ENCODE results near the gene PCED1B.

The PCED1B gene

DNA sequence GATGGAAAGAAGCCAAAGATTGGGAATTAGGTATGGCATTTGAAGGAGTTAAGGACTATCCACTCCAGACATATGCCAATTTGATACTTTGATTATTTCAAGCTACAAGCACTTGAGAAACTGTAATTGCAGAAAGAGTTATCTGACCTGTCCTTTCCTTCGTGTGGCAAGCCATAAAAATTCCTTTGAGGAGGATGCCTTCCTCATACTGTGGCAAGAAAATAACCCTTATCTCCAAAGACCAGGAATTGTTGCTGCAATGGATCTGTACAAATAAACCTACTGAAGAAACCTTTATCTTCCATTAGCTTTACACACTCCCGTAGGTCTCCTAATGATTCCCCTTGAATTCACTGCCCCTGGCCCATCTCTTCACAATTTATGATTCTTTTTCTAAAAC lies 165.4 kb downstream of the PCED1B start:
- Histone ChIP-seq H3K18ac (ENCODE audit: low read length) (no peak overlapping the region), H3K79me2 (ENCODE audit: control insufficient read depth, insufficient read depth, low read length, poor library complexity) (no peaks in the 10 kb centered on the region), H4K8ac (ENCODE audit: low read depth, low read length) (no peak overlapping the region), H4K12ac (ENCODE audit: low read depth, low read length) (no peak overlapping the region), H2AK5ac (ENCODE audit: low read length) (no peak overlapping the region), H3K23ac (ENCODE audit: low read length) (no peak overlapping the region), H3K4ac (ENCODE audit: low read depth, low read length) (no peak overlapping the region), H2AFZ (ENCODE audit: insufficient read depth, low read length, poor library complexity) (no peak overlapping the region), H3K14ac (ENCODE audit: low read length) (no peak overlapping the region), H3K9ac (ENCODE audit: low read length) (no peak overlapping the region), H3K4me2 (ENCODE audit: low read length) (no peak overlapping the region), H3K36me3 (ENCODE audit: control insufficient read depth in 1 of 2, insufficient read depth in 2 of 2, low read length in 2 of 2) (no peaks in the 10 kb centered on the region), H3K27me3 (ENCODE audit: insufficient read depth, low read length) (no peaks in the 10 kb centered on the region), H2BK120ac (ENCODE audit: insufficient read depth, low read length, poor library complexity) (no peak overlapping the region), H4K91ac (ENCODE audit: low read depth, low read length) (no peak overlapping the region), H3K79me1 (ENCODE audit: low read length) (peaks cover 3% of the 10 kb centered on the region), H3K9me3 (ENCODE audit: insufficient read depth, low read depth, low read length) (no peaks in the 10 kb centered on the region), H2BK12ac (ENCODE audit: low read length) (no peak overlapping the region), H3K4me3 (ENCODE audit: low read depth, low read length) (no peak overlapping the region), H3K4me1 (ENCODE audit: control insufficient read depth in 1 of 2, insufficient read depth in 2 of 2, low read length in 2 of 2) (peaks cover 5 to 8% of the 10 kb centered on the region in 2 experiments), H2BK5ac (ENCODE audit: low read depth, low read length, poor library complexity) (no peak overlapping the region), H3K27ac (ENCODE audit: low read depth, low read length) (no peak overlapping the region)
- DNase-seq = peak; percentile 3 to 68
- WGBS (ENCODE audit: extremely low coverage, insufficient coverage, insufficient read length) = no CpG with 5 or more reads among the region's 2 CpGs

DNA sequence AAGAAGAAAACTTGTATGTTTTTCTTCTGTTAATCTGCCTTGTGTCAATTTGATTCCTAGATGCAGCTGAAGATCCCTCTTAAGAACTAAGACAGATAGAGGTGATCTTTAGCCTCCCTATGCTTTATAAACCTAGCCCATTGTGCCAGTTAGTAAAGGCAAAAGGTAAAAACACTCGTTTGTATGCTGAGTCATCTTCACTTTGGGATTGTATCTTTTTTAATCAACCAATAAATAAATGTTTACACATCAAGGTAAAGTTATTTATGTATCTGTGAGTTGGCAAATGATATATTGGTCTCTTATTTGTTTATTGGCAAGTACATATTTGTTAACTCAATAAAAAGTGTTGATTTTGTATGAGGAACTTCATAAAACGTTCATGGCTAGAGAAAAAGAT lies 166.2 kb downstream of the PCED1B start:
- no peak overlapping the region for H3K4me2 ChIP-seq (ENCODE audit: low read length)
- no peak overlapping the region for H4K91ac ChIP-seq (ENCODE audit: low read depth, low read length)
- H3K23ac ChIP-seq (ENCODE audit: low read length) = no peak overlapping the region
- H3K14ac ChIP-seq (ENCODE audit: low read length) = no peak overlapping the region
- H2AK5ac ChIP-seq (ENCODE audit: low read length) = no peak overlapping the region
- H3K18ac ChIP-seq (ENCODE audit: low read length) = no peak overlapping the region
- no peaks in the 10 kb centered on the region for H3K27me3 ChIP-seq (ENCODE audit: insufficient read depth, low read length)
- peaks cover 3% of the 10 kb centered on the region for H3K79me1 ChIP-seq (ENCODE audit: low read length)
- peaks cover 9 to 11% of the 10 kb centered on the region in 2 experiments for H3K4me1 ChIP-seq (ENCODE audit: control insufficient read depth in 1 of 2, insufficient read depth in 2 of 2, low read length in 2 of 2)
- H2BK12ac ChIP-seq (ENCODE audit: low read length) = no peak overlapping the region
- no peak overlapping the region for H2AFZ ChIP-seq (ENCODE audit: insufficient read depth, low read length, poor library complexity)
- no peak overlapping the region for H3K9ac ChIP-seq (ENCODE audit: low read length)
- DNase-seq = no peak
- no peaks in the 10 kb centered on the region for H3K36me3 ChIP-seq (ENCODE audit: control insufficient read depth in 1 of 2, insufficient read depth in 2 of 2, low read length in 2 of 2)
- H3K4me3 ChIP-seq (ENCODE audit: low read depth, low read length) = no peak overlapping the region
- H3K4ac ChIP-seq (ENCODE audit: low read depth, low read length) = no peak overlapping the region
- H4K12ac ChIP-seq (ENCODE audit: low read depth, low read length) = no peak overlapping the region
- no peak overlapping the region for H4K8ac ChIP-seq (ENCODE audit: low read depth, low read length)
- H2BK120ac ChIP-seq (ENCODE audit: insufficient read depth, low read length, poor library complexity) = no peak overlapping the region
- no peaks in the 10 kb centered on the region for H3K79me2 ChIP-seq (ENCODE audit: control insufficient read depth, insufficient read depth, low read length, poor library complexity)
- H3K27ac ChIP-seq (ENCODE audit: low read depth, low read length) = no peak overlapping the region
- H3K9me3 ChIP-seq (ENCODE audit: insufficient read depth, low read depth, low read length) = no peaks in the 10 kb centered on the region
- no CpG with 5 or more reads among the region's 2 CpGs for WGBS (ENCODE audit: extremely low coverage, insufficient coverage, insufficient read length)
- no peak overlapping the region for H2BK5ac ChIP-seq (ENCODE audit: low read depth, low read length, poor library complexity)

DNA sequence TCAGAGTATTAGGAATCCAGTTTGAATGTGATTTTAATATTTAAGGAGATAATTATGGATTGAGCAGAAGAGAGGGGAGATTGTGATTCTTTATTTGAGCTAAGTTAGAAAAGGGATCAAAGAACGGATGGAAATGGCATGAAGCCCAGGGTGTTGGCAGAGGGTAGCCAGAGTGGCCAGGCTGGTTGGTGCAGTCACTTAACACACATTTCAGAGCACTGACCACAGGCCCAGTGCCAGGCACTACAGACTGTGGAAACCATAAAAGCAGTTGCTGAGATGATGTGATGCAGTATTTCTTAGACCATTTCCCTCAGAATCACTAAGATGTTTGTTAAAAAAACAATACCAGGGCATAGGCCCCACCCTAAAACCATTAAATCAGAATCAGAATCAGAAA lies 168.0 kb downstream of the PCED1B start:
- Histone ChIP-seq H2BK120ac (ENCODE audit: insufficient read depth, low read length, poor library complexity) (no peak overlapping the region), H3K79me2 (ENCODE audit: control insufficient read depth, insufficient read depth, low read length, poor library complexity) (no peaks in the 10 kb centered on the region), H3K36me3 (ENCODE audit: control insufficient read depth in 1 of 2, insufficient read depth in 2 of 2, low read length in 2 of 2) (no peaks in the 10 kb centered on the region), H3K18ac (ENCODE audit: low read length) (no peak overlapping the region), H4K12ac (ENCODE audit: low read depth, low read length) (no peak overlapping the region), H2AK5ac (ENCODE audit: low read length) (no peak overlapping the region), H4K91ac (ENCODE audit: low read depth, low read length) (no peak overlapping the region), H3K4me1 (ENCODE audit: control insufficient read depth in 1 of 2, insufficient read depth in 2 of 2, low read length in 2 of 2) (peaks cover 7 to 9% of the 10 kb centered on the region in 2 experiments), H3K9ac (ENCODE audit: low read length) (no peak overlapping the region), H3K27ac (ENCODE audit: low read depth, low read length) (no peak overlapping the region), H3K4me3 (ENCODE audit: low read depth, low read length) (no peak overlapping the region), H4K8ac (ENCODE audit: low read depth, low read length) (no peak overlapping the region), H2BK5ac (ENCODE audit: low read depth, low read length, poor library complexity) (no peak overlapping the region), H3K27me3 (ENCODE audit: insufficient read depth, low read length) (no peaks in the 10 kb centered on the region), H3K23ac (ENCODE audit: low read length) (no peak overlapping the region), H2AFZ (ENCODE audit: insufficient read depth, low read length, poor library complexity) (no peak overlapping the region), H2BK12ac (ENCODE audit: low read length) (no peak overlapping the region), H3K14ac (ENCODE audit: low read length) (no peak overlapping the region), H3K79me1 (ENCODE audit: low read length) (peaks cover 1% of the 10 kb centered on the region), H3K4ac (ENCODE audit: low read depth, low read length) (no peak overlapping the region), H3K9me3 (ENCODE audit: insufficient read depth, low read depth, low read length) (no peaks in the 10 kb centered on the region), H3K4me2 (ENCODE audit: low read length) (no peak overlapping the region)
- no peak for DNase-seq
- WGBS (ENCODE audit: extremely low coverage, insufficient coverage, insufficient read length) = no CpG with 5 or more reads among the region's 1 CpG

DNA sequence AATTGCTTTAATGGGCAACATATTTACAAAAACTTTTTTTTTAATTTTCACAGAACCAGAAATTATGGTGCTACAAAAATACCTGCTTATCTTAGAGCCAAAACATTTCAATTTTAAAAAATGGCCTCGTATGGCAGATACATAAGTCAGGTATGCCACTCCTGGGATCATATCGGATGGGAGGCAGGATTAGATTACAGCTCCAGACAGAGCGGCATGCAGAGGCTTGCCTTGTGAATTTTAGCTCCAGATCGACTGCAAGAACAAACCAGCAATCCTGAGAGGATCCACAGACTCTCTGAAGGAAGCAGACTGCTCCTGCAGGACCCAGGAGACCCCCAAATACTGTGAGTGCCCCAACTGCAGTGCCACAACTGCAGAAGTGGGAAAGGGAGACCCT lies 169.7 kb downstream of the PCED1B start:
- WGBS (ENCODE audit: extremely low coverage, insufficient coverage, insufficient read length) = no CpG with 5 or more reads among the region's 4 CpGs
- no peaks in the 10 kb centered on the region for H3K79me2 ChIP-seq (ENCODE audit: control insufficient read depth, insufficient read depth, low read length, poor library complexity)

More for the DNA sequence above, 169.7 kb downstream of the PCED1B start:
- no peak overlapping the region for H3K4me2 ChIP-seq (ENCODE audit: low read length)
- H3K14ac ChIP-seq (ENCODE audit: low read length) = no peak overlapping the region
- H3K4me3 ChIP-seq (ENCODE audit: low read depth, low read length) = no peak overlapping the region
- H3K79me1 ChIP-seq (ENCODE audit: low read length) = no peaks in the 10 kb centered on the region
- no peaks in the 10 kb centered on the region for H3K27me3 ChIP-seq (ENCODE audit: insufficient read depth, low read length)
- no peak overlapping the region for H2BK5ac ChIP-seq (ENCODE audit: low read depth, low read length, poor library complexity)
- H2AK5ac ChIP-seq (ENCODE audit: low read length) = no peak overlapping the region
- H3K9me3 ChIP-seq (ENCODE audit: insufficient read depth, low read depth, low read length) = no peaks in the 10 kb centered on the region
- no peak overlapping the region for H2BK12ac ChIP-seq (ENCODE audit: low read length)
- no peak overlapping the region for H4K12ac ChIP-seq (ENCODE audit: low read depth, low read length)
- no peak overlapping the region for H2AFZ ChIP-seq (ENCODE audit: insufficient read depth, low read length, poor library complexity)
- H3K23ac ChIP-seq (ENCODE audit: low read length) = no peak overlapping the region
- no peak overlapping the region for H4K8ac ChIP-seq (ENCODE audit: low read depth, low read length)
- no peak for DNase-seq
- H3K18ac ChIP-seq (ENCODE audit: low read length) = no peak overlapping the region
- H3K9ac ChIP-seq (ENCODE audit: low read length) = no peak overlapping the region
- H3K4ac ChIP-seq (ENCODE audit: low read depth, low read length) = no peak overlapping the region
- H3K27ac ChIP-seq (ENCODE audit: low read depth, low read length) = no peak overlapping the region
- no peak overlapping the region for H2BK120ac ChIP-seq (ENCODE audit: insufficient read depth, low read length, poor library complexity)
- no peaks in the 10 kb centered on the region for H3K36me3 ChIP-seq (ENCODE audit: control insufficient read depth in 1 of 2, insufficient read depth in 2 of 2, low read length in 2 of 2)
- H4K91ac ChIP-seq (ENCODE audit: low read depth, low read length) = no peak overlapping the region
- peaks cover 6 to 9% of the 10 kb centered on the region in 2 experiments for H3K4me1 ChIP-seq (ENCODE audit: control insufficient read depth in 1 of 2, insufficient read depth in 2 of 2, low read length in 2 of 2)

Measured in trophoblast cell (in vitro differentiated cells and primary cell).